GM21529 (cell line): ENCODE data around the gene TTC21B.
A peak's percentile ranks its signal among the peaks of the same experiment; 100 is the strongest.
"Not testable (repeated sequence)": the region's sequence is repeated elsewhere in the genome, so short reads cannot be mapped to it uniquely, and the experiment has no call there.

Source experiments
- ATAC-seq: cut with Tn5 transposase; IDR thresholded peaks from one replicate; pipeline ENCODE4 v1.9.1; 2021; ENCODE audit not compliant: unreplicated experiment

Gene TTC21B

GRCh38 chr2:165889158-165889557 lies 64.4 kb downstream of the TTC21B start:
- ATAC-seq: no peak

DNA sequence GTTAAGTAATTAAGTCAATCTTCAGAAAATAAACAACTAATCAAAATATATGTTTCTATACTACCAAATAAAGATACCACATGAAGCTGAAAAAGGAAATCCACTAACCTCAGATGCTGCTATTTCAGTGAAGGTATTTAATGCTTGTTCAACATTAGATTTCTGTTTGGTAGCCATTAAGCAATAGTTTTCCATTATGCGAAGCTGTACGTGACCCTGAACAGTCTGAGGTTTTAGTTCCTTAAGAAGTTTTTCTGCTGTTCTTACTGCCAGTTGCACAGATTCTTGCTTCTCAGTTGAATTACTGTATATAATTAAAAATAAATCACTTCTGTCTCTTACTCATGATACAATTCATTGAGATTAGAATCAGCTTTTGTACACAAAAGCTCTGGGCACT lies 65.4 kb downstream of the TTC21B start:
- no peak for ATAC-seq

DNA sequence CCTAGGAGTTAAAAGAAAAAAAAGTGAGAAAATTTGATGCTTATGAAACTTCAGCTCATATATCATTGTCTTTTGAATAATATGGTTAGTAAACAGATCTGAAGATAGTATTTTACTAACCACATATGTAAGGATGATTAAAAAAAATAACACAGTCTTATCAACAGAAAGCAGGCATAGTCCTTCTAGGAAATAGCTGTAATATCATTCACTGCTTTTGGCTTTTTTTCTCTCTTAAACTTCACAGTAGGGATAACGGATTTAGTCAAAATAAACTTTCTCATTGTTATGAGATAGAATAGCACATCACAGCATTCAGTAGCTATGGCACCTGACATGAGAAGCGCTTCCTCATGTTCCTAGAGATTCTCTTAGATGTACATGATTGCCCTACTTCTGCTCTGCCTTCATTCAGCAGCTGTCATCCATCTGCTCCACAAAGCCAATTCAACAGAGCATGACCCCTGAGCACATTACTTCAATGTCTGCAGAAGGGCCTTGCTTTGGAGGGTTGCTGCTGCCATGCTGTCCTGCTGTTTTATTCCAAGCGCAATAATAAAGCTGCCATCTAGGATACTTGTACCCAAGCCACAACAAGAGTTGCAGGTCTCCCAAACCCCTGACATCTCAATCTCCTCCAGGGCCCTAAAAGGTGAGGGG lies 67.0 kb downstream of the TTC21B start:
- ATAC-seq: no peak

GRCh38 chr2:165877565-165878550 lies 75.7 kb downstream of the TTC21B start:
- peak; percentile 69 for ATAC-seq

- ATAC-seq: no peak
Measured at GRCh38 chr2:165876712-165877111, 76.9 kb downstream of the TTC21B start.

DNA sequence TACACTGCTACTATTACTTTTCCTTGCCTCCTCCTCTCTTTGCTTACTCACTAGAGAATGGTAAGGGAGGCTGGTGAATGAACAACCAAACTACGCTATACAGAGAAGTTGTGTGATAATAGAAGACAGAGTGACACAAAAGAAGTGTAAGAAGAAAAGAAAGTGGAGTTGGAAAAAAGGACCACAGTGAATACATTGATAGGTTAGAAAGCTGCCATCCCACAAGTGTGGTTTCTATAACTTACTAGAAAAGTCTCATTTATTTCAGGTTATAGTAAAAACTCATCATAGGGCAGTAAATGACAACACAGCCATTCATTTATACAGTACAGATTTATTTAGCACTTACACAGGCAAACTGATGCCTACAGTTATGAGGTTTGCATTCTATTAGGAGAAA lies 77.3 kb downstream of the TTC21B start:
- no peak for ATAC-seq

GRCh38 chr2:165874445-165875039 lies 79.0 kb downstream of the TTC21B start:
- peak; percentile 89 for ATAC-seq

DNA sequence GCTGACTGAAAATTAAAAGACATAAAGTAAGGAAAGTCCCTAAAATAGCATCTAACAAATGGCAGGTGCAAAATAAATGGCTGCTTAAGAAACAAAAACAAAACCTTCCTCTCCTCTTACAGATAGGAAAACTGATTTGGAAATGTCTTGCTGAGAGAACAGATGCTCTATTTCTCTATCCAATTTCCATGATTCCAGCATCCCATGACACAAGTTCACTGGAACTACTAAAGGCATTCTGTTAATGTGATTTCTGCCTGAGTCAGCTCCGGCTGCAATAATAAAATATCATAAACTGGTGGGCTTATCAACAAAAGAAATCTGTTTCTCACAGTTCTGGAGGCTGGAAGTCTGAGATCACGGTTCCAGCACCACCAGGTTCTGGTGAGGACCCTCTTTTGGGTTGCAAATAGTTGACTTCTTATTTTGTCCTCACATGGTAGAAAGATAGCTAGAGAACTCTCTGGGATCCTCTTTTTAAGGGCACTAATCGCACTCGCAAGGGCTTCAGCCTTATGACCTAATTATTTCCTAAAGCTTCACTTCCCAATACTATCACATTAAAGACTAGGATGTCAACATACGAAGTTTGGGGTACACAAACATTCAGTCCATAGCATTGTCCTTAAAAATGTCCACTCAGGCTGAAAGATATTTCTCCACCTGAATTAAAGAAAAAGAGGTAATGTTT lies 81.3 kb downstream of the TTC21B start:
- no peak for ATAC-seq

DNA sequence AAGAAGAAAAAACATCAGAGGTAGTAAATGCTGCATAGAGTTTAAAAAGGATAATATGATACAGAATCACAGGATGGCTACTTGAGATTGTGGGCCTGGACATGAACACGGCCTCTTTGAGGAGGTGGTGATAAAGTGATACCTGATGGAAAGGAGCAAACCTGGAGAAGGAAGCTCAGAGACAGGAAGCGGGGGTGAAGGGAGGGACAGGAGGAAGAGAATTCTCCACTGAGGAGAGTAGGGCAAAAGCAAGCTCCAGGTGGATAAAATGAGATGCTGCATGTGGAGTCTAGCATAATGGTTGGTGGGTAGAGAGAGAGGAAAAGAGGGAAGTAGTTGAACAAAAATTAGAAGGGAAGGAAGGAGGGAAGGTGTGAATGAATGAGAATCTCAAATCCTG lies 82.6 kb downstream of the TTC21B start:
- ATAC-seq: no peak

DNA sequence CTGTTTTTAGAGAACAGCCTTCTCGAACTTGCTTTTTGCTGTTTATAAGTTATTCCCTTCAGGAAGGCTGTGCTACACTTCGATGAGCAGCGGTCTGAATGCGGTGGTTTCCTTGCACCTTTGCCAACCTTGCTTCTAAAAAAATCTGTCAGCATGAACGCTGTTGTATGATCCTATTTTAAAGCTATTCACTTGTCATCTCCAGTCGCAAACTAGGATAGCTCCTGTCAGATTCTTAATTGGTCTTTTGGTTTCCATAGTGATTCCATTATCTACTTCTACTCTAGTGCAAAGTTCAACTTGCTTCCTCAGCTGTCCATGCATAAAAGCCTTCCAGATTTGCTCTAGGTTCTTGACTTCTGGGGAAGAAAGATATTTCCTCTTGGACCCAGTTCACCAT lies 83.2 kb downstream of the TTC21B start:
- ATAC-seq: no peak

DNA sequence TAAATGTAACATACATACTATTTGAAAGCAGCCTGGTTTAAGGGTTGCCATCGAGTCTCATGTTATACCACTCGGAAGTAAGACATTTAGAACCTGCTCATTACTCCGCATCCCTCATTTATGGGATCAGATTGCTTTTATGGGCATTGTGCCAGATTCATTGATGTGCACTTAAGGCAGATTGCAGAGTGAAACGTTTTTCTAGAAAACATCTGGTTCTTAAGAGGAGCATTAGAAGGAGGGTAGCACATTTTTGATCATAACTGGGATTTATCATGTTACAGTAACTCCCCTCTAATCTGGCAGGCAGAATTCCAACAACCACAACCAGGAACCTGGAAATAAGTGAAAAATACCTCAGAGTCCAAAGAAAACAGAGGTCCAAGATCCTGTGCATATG lies 85.4 kb downstream of the TTC21B start:
- ATAC-seq: no peak

- no peak for ATAC-seq
Measured at GRCh38 chr2:165864296-165864695, 89.3 kb downstream of the TTC21B start.

DNA sequence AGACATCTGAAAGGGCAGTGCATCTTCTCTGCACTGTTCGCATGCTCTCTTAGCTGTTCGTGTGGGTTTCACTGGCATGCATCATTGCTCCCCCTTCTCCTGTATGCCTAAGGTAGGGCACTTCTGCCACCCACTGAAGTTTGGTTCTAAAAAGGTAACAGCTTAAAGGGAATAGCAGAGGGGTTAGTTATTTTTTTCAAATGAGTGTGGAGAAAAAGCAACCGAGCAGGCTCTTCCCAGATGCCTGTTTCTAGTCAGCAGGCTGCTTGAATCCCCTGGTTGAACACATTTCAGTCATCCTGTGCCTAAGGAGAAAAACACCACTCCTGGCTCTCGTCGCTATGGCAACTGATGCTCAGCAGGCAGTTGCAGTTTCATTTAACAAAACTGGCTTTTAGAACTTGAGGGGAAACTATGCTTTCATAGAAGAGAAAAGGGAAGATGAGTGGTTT lies 89.7 kb downstream of the TTC21B start:
- ATAC-seq: peak; percentile 67

DNA sequence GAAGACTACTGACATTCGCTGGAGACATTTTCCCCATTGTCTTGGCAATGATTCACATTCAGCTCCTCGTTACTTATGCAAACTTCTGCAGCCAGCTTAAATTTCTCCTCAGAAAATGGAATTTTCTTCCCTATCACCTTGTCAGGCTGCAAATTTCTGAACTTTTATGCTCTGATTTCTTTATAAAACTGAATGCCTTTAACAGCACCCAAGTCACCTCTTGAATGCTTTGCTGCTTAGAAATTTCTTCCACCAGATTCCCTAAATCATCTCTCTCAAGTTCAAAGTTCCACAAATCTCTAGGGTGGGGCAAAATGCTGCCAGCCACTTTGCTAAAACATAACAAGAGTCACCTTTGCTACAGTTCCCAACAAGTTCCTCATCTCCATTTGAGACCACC lies 92.5 kb downstream of the TTC21B start:
- ATAC-seq: not testable (repeated sequence)

DNA sequence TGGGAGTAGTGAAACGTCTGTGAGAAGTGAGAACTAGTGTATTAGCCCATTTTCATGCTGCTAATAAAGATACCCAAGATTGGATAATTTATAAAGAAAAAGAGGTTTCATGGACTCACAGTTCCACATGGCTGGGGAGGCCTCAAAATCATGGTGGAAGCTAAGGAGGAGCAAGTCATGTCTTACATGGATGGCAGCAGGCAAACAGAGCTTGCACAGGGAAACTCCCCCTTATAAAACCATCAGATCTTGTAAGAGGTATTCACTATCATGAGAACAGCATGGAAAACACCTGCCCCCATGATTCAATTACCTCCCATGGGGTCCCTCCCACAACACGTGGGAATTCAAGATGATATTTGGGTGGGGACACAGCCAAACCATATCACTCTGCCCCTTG lies 93.9 kb downstream of the TTC21B start:
- ATAC-seq: not testable (repeated sequence)

DNA sequence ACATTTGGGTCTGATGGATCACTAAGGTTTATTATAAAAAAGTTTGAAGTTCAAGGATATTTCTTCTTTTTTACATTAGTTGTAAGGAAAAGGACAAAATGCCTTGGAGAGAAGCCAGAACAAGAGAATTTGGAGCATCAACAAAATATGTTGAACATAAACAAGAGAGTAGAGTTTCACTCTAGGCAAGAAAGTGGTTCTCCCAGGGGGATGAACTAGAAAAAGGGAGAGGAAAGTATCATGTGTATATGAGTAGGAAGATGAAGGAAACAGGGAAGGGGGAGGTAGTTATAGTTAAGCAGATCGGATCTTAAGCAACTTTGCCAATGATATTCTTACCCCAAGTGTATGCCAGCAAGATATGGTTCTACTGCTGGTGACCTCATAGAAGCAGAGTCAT lies 95.7 kb downstream of the TTC21B start:
- ATAC-seq: no peak

DNA sequence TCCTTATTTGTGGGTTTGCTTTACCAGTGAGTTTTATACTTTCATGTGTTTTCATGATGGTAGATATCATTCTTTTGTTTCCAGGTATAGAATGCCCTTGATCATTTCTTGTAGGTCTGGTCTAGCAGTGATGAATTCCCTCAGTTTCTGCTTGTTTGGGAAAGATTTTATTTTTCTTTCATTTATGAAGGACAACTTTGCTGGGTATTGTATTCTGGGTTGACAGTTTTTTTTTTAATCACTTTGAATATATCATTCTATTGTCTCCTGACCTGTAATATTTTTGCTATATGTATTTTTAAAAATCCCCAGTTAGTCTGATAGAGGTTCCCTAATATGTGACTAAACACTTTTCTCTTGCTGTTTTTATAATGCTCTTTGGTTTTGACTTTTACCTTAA lies 101.2 kb downstream of the TTC21B start:
- no peak for ATAC-seq

- no peak for ATAC-seq
Measured at GRCh38 chr2:165847001-165847400, 106.6 kb downstream of the TTC21B start.

DNA sequence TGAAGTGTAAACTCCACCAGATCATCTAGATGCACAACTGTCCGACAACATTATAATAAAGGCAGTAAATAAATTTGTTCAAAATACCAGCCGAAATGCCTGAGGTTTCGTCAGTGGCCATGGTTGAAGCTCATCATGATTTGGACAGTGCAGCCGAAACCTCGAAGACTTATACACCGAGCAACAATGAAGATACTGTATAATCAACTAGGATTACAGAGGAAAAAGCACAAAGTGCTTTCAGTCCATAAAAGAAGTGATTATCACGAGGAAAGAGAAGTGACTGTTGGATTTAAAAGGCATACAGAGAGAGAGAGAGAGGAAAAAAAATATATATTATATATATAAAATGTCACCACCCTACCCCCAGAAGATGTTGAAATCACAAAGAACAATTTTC lies 107.5 kb downstream of the TTC21B start:
- no peak for ATAC-seq

DNA sequence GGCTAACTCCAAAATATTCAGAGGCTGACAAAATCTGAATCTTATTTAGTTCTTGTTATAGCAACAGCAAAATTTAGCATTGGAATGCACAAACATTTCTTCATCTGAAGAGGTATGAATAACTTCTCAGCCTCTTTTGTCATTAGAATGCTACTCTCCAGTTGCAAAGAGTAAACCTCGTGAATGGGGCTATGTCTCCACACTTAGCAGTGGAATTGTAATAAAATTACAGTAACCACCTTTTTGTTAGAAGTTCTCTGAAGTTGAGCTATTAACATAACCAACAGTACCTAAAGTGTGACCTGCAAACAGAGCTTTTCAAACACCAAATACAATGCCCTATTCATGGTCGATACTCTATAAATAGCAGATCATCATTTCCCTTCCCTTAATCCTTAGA lies 109.4 kb downstream of the TTC21B start:
- ATAC-seq: no peak

GRCh38 chr2:165843351-165843750 lies 110.2 kb downstream of the TTC21B start:
- ATAC-seq: no peak
